ENCODE results near the gene MRPL12. TPM values are rescaled to one million over a fixed set of nuclear protein-coding genes. Genes with fewer than 3 reads are reported as not detected.

Gene MRPL12
- total RNA-seq, 1 donor from 2014 or later = 35.0 TPM

- peaks cover 11% of the 10 kb centered on the region for H3K36me3 ChIP-seq
- no peak for DNase-seq
- no peaks in the 10 kb centered on the region for H3K27me3 ChIP-seq (ENCODE audit: low read depth)
- no peak overlapping the region for H3K4me3 ChIP-seq
- ATAC-seq = no peak
- peaks cover 10% of the 10 kb centered on the region for H3K4me1 ChIP-seq
- no peak overlapping the region for H3K27ac ChIP-seq
- intact Hi-C loops (cut with DNase I) = no loop called here
- no peaks in the 10 kb centered on the region for H3K9me3 ChIP-seq
- no peak for TF ChIP-seq CTCF (IDR thresholded peaks at IDR 0.05)
Observed at GRCh38 chr17:81660441-81660840, 42.7 kb upstream of the MRPL12 start.

- Histone ChIP-seq H3K36me3 (peaks cover 11% of the 10 kb centered on the region), H3K4me1 (peaks cover 17% of the 10 kb centered on the region), H3K4me3 (no peak overlapping the region), H3K9me3 (no peaks in the 10 kb centered on the region), H3K27ac (no peak overlapping the region), H3K27me3 (ENCODE audit: low read depth) (no peaks in the 10 kb centered on the region)
- ATAC-seq (no peak), DNase-seq (no peak)
- intact Hi-C loops (cut with DNase I) = no loop called here
- TF ChIP-seq CTCF (IDR thresholded peaks at IDR 0.05) = no peak
Observed at GRCh38 chr17:81662002-81662401, 41.2 kb upstream of the MRPL12 start.

- ATAC-seq = no peak
- intact Hi-C loops (cut with DNase I) = no loop called here
- Histone ChIP-seq H3K36me3 (peaks cover 11% of the 10 kb centered on the region), H3K4me3 (no peak overlapping the region), H3K27me3 (ENCODE audit: low read depth) (no peaks in the 10 kb centered on the region), H3K4me1 (peaks cover 31% of the 10 kb centered on the region), H3K27ac (no peak overlapping the region), H3K9me3 (no peaks in the 10 kb centered on the region)
- TF ChIP-seq CTCF (IDR thresholded peaks at IDR 0.05) = no peak
- DNase-seq = no peak
Observed at GRCh38 chr17:81664051-81664470, 39.1 kb upstream of the MRPL12 start.

GRCh38 chr17:81665205-81666091 is 37.7 kb upstream of the MRPL12 start:
- intact Hi-C loops (cut with DNase I) = no loop called here
- Histone ChIP-seq H3K27me3 (ENCODE audit: low read depth) (no peaks in the 10 kb centered on the region), H3K36me3 (peaks cover 23% of the 10 kb centered on the region), H3K4me3 (peak overlapping the region; percentile 100), H3K4me1 (peaks cover 31% of the 10 kb centered on the region), H3K27ac (peak overlapping the region; percentile 93), H3K9me3 (no peaks in the 10 kb centered on the region)
- DNase-seq (peak; percentile 62), ATAC-seq (peak; percentile 52 to 64)
- TF ChIP-seq CTCF (IDR thresholded peaks at IDR 0.05) = no peak

GRCh38 chr17:81666092-81666341 is 37.1 kb upstream of the MRPL12 start:
- intact Hi-C loops (cut with DNase I) = no loop called here
- no peak for TF ChIP-seq CTCF (IDR thresholded peaks at IDR 0.05)
- H3K4me3 ChIP-seq = peak overlapping the region; percentile 100
- ATAC-seq (no peak), DNase-seq (no peak)
- no peaks in the 10 kb centered on the region for H3K9me3 ChIP-seq
- peaks cover 29% of the 10 kb centered on the region for H3K36me3 ChIP-seq
- no peaks in the 10 kb centered on the region for H3K27me3 ChIP-seq (ENCODE audit: low read depth)
- peaks cover 31% of the 10 kb centered on the region for H3K4me1 ChIP-seq
- H3K27ac ChIP-seq = peak overlapping the region; percentile 93

Measured in lower lobe of right lung (tissue), 2 donors.